Omental fat pad (tissue), 4 donors: ENCODE results near the gene BHLHE40. TPM values are rescaled to one million over a fixed set of nuclear protein-coding genes. Genes with fewer than 3 reads are reported as not detected.

ENCODE experiments used
- ATAC-seq: fragments of 150-250 bp; one replicate; pipeline ENCODE4 v1.9.1; 2016; ENCODE audit warnings: mild to moderate bottlenecking, moderate library complexity; ENCODE audit not compliant: low FRiP score
- DNase-seq: peaks from one replicate; pipeline ENCODE4 v3.0.0-alpha.2; 2019; ENCODE audit warnings: low spot score
- total RNA-seq, 4 donors: library from RNA; depleted of rRNA; stranded (reverse); fragments of >200 nt; gene quantifications; one replicate each; pipeline ENCODE4 v1.1.0, GENCODE V29; 2016
- TF ChIP-seq, protein P1 (sequence below), 3 donors: fragments of 450-650 bp; IDR thresholded peaks; one replicate each; pipeline ENCODE4 v1.5.1; 2016 to 2017; ENCODE audit warnings: antibody characterized with exemption in 3 of 3, mild to moderate bottlenecking in 3 of 3, moderate library complexity in 2 of 3

BHLHE40 gene
- total RNA-seq, 4 donors from 2014 or later: 16.3 to 101 (median 59.1) TPM

DNA sequence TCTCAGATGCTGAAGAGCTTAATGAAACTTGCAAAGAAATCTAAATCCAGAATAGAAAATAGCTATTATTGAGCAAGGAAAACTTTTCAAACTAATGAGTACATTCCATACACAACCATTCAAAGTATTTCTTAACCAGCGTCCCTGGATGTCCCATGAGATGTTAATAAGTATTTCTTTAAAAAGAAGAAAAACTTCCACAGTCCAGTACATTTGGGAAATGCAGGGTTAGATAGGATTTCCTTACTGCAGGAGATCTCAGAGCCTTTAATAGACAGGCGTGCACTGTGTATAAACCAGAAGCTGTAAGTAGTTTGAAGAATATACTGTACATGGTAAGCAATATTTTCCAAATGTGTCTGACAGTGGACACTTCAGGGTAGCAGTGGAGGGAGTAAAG, 29.6 kb upstream of the BHLHE40 start:
- no peak for ATAC-seq
- TF ChIP-seq, protein P1, sequence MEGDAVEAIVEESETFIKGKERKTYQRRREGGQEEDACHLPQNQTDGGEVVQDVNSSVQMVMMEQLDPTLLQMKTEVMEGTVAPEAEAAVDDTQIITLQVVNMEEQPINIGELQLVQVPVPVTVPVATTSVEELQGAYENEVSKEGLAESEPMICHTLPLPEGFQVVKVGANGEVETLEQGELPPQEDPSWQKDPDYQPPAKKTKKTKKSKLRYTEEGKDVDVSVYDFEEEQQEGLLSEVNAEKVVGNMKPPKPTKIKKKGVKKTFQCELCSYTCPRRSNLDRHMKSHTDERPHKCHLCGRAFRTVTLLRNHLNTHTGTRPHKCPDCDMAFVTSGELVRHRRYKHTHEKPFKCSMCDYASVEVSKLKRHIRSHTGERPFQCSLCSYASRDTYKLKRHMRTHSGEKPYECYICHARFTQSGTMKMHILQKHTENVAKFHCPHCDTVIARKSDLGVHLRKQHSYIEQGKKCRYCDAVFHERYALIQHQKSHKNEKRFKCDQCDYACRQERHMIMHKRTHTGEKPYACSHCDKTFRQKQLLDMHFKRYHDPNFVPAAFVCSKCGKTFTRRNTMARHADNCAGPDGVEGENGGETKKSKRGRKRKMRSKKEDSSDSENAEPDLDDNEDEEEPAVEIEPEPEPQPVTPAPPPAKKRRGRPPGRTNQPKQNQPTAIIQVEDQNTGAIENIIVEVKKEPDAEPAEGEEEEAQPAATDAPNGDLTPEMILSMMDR (IDR thresholded peaks at IDR 0.05): no peak

DNA sequence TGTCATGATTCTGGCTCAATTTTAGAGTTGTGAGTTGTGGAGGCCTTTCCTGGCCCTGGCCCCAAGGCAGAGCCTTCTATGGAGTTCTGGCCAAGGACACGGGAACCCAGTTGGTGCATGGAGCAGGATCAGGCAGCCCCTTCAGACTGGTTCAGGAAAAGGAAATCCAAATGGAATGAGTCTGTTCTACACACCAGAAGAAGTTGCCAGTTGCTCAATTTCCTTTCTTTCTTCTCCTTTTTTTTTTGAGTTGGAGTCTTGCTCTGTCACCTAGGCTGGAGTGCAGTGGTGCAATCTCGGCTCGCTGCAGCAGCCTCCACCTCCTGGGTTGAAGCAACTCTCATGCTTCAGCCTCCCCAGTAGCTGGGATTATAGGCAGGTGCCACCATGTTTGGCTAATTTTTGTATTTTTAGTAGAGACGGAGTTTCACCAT, 28.9 kb upstream of the BHLHE40 start:
- TF ChIP-seq, protein P1 (IDR thresholded peaks at IDR 0.05): no peak
- DNase-seq: no peak
- no peak for ATAC-seq

More for the DNA sequence above, 29.6 kb upstream of the BHLHE40 start:
- no peak for DNase-seq

DNA sequence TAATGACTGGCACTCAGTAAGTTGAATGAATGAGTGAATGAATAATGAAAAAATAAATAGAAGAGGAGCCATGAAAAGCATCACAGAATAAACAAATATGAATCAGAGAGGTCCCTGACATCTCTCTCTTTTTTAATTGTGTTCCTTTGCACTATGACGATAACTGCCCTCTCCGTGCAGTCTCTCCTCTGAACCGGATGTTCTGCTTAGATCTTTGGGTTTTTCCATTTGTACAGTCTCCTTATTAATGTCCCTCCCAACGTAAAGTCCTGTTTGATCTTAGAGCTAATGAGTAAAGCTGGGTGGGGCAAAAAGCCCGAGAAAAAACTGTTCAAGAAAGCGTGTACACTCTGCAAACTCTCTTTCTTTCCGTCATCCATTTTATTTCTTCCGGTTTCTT, 28.3 kb upstream of the BHLHE40 start:
- ATAC-seq (no peak), DNase-seq (no peak)
- TF ChIP-seq, protein P1 (IDR thresholded peaks at IDR 0.05): no peak

DNA sequence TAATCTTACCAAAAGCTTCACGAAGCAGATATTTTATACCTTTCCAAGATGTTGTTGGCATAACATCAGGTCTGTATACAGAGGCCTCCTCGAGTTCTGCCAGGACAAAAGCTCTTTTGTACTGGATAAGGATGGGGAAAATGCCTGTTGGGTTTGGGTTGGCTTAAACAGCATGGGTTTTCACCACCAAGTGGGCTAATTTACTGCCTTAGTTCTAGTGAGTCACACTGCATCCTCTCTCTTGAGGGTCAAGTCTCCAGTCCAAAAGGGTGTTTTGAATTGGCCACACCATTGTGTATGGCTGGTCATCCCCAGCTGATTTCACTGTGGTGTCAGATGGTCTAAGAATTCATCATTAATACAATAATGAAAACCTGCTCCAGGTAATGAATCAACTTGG, 26.1 kb upstream of the BHLHE40 start:
- DNase-seq (no peak), ATAC-seq (no peak)
- TF ChIP-seq, protein P1 (IDR thresholded peaks at IDR 0.05): no peak

DNA sequence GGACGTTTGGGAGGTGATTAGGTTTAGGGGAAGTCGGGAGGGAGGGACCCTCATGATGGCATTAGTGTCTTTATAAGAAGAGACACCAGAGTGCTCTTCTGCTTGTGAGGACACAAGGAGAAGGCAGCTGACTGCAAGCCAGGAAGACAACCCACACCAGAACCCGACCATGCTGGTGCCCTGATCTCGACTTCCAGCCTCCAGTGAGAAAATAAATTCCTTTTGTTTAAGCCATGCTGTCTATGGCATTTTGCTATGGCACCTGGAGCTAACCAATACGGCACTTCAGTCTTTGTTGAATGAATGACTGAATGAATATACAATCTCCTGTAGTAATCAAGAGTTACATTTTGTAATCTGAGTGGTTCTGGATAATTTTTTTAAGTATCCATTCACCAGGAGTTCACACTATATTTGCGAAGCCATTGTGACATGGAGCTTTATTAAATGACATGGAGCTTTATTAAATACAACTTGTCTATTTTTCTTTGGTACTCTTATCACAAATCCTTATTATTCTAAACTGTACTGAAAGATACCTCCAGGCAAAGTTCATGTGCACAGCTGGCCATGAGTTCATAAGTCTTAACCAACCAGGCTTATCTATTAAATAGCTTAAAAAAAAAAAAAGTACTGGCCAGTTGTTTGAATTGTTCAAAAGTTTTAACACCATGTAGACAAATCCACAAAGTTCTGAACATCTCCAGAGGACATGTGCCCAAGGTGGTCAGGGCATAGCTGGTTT, 24.8 kb upstream of the BHLHE40 start:
- no peak for ATAC-seq
- TF ChIP-seq, protein P1 (IDR thresholded peaks at IDR 0.05): no peak
- DNase-seq: no peak

DNA sequence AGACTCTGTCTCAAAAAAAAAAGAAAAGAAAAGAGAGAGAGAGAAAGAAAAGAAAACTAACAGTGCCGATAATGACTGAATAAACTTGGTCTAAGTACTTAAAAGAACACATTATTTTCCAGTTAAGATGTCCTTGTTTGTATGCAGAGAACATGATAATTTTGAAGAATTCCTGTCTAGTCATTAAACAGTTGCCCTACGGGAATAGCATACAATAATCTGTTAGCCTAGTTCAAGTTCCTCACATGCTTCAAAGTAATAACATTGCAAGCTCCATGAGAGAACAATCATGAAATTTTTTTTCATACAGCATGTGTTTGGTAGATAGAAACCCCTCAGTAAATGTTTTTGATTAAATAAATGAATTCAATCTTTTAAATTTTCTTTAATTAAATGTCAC, 23.1 kb upstream of the BHLHE40 start:
- no peak for ATAC-seq
- DNase-seq: no peak
- TF ChIP-seq, protein P1 (IDR thresholded peaks at IDR 0.05): no peak

DNA sequence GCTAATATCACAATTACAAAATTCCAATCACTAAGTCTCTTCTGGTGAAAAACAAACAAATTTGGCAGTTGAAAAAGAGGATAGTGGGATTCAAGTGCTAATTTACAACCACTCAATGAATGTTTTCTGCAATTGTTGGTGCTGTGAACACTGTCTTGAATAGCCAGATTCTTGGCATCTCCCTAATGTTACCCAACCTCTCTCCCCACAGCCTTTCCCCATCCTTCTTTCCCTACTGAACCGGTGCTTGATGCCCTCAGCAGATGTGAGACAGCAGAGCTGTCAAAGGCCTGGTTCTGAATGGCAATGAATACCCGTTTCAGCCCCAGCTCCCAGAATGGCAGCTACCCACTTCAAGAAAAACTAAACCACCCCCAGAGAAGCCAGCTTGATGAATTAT, 22.5 kb upstream of the BHLHE40 start:
- TF ChIP-seq, protein P1 (IDR thresholded peaks at IDR 0.05): no peak
- ATAC-seq: no peak
- DNase-seq: no peak
